ENCODE results near the gene GJB1. TPM values are rescaled to one million over a fixed set of nuclear protein-coding genes. Genes with fewer than 3 reads are reported as not detected.

The GJB1 gene
- total RNA-seq, 1 experiment from 2014 or later, result not detected

GRCh38 chrX:71214604-71215337, 8.3 kb upstream of the GJB1 start:
- no peak for DNase-seq (ENCODE audit: low read depth)

DNA sequence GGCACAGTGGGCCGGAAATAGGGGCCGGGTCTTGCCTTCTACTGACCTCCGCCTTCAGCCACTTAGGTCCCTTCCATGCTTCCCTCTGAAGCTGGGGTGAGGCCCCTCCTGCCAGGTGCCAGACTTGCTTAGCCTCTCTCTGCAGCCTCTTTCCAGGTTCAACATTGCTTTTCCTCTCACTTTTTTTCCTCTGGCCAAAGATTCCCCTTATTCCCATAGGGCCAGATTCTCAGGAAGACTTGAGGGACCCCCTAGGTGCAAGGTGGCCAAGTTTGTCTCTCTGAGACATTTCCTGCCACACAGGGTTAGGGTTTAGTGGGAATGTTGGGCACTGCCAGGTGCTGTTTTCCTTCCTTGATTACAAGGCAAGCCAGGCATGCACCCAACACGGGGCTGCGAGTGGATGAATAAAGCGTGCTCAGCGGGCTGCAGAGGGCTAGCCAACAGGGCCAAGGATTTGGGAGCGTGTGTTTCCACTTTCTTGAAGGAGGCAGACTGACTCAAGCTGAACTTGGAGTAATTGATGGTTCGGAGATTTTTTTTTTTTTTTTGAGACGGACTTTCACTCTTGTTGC, 7.6 kb upstream of the GJB1 start:
- no peak for DNase-seq (ENCODE audit: low read depth)

DNA sequence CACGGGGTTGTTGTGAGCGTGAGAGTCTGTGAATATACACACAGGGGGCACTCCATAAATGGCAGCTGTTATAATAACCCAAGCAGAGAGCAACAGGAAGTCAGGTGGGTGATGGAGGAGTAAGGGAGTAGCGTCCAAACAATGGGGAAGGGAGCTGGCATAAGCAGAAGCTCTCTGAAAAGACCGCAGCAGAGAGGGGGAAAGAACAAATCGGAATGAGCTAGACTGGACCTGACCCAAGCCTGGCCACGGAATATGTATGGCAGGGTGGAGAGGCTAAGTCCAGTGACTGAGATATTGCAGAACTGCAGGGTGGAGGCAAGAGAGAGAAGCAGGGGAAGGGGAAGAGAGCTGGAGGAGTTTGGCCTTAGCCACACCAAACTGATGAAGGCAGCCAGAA, 6.5 kb upstream of the GJB1 start:
- DNase-seq (ENCODE audit: low read depth), result no peak

DNA sequence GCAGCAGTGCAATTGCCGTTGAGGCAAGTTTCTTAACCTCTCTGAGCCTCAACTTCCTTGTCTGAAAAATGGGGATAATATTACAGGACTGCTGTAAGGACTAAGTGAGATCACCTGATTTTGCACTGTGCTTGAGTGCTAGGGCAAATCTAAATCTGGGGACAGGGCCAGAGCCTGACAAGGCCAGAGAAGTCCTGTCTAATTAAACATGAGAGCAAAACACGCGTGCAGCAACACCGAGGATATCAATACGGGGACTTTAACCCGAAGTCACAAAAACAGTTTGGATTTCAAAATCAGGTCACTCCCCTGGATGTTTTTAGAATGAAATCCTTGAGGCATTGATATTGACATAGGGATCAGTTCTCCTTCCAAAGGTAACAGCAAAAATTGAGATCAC, 5.7 kb upstream of the GJB1 start:
- no peak for DNase-seq (ENCODE audit: low read depth)

DNA sequence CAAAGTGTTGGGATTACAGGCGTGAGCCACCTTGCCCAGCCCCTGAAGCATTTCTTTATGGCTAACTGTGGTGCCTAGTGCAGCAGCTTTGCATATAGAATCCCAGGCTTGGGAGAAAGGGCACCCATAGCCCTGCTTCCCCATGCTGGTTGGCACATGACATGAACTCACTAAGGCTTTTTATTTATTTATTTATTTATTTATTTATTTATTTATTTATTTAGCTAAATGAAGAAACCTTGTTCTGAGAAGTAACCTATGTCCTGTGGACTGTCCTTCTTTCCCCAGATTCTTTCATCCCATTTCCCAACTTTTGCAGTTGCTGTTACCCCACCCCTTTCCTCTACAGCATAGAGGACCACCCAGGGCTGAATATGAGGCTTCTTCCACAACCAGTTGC, 1.9 kb upstream of the GJB1 start:
- no peak for DNase-seq (ENCODE audit: low read depth)

DNA sequence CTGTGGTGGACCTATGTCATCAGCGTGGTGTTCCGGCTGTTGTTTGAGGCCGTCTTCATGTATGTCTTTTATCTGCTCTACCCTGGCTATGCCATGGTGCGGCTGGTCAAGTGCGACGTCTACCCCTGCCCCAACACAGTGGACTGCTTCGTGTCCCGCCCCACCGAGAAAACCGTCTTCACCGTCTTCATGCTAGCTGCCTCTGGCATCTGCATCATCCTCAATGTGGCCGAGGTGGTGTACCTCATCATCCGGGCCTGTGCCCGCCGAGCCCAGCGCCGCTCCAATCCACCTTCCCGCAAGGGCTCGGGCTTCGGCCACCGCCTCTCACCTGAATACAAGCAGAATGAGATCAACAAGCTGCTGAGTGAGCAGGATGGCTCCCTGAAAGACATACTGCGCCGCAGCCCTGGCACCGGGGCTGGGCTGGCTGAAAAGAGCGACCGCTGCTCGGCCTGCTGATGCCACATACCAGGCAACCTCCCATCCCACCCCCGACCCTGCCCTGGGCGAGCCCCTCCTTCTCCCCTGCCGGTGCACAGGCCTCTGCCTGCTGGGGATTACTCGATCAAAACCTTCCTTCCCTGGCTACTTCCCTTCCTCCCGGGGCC, 1.2 kb downstream of the GJB1 start:
- DNase-seq (ENCODE audit: low read depth), result no peak

GRCh38 chrX:71225009-71225408, 2.0 kb downstream of the GJB1 start:
- DNase-seq (ENCODE audit: low read depth), result no peak

DNA sequence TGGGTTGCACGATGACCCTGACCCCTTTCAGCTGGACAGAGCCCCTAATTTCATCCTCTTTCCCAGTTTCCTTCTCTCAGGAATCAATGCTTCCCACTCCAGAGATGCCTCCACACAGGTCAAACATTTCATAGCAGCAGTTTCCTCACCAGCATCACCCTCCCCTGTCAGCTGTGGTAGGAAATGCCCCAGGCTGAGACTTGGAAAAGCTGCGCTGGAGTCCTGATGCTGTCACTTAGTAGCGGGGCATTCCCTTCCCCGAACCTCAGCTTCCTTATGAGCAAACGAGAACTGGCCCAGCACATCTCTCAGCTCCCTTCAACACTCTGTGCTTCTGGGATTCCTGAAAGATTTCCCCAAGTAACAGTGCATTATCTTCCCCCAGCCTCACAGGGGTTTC, 2.7 kb downstream of the GJB1 start:
- DNase-seq (ENCODE audit: low read depth), result no peak

GRCh38 chrX:71227370-71228062, 4.5 kb downstream of the GJB1 start:
- DNase-seq (ENCODE audit: low read depth), result no peak

GRCh38 chrX:71228063-71228642, 5.1 kb downstream of the GJB1 start:
- DNase-seq (ENCODE audit: low read depth), result no peak

- no peak for DNase-seq (ENCODE audit: low read depth)
These were observed 12.5 kb downstream of the GJB1 start for GRCh38 chrX:71235482-71235881.

DNA sequence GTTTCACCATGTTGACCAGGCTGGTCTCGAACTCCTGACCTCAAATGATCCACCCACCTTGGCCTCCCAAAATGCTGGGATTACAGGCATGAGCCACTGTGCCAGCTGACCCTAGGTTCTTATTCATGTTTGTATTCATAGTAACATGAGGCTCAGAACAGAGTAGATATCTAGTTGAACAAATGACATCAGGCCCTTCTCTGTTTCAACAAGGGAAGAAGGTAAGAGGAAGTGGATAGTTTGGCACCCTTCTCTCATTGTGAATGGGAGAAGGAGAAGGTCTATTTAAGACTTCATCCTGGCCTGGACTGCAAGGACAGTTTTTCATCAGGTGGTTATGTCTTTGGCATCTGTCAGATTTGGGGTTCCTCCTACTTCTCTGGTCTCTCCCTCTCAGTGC, 13.8 kb downstream of the GJB1 start:
- DNase-seq (ENCODE audit: low read depth), result no peak

DNA sequence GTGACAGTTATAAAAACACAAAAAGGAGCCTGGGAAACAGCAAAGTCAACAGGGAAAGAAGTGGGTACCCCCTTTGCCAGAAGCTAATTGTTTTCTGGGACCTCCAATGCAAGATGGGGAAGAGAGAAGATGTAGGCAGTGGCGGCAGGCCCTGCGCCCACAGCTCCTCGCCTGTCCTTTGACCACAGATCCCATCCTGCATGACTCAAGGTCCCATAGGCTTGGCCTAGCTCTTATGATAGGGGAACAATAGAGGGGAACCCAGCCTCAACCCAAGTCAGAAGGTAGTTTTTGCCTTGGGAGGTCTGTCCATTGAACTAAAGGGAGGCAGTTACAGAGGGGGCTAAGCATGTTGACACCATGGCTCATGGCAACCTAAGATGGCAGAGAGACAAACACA, 16.8 kb downstream of the GJB1 start:
- DNase-seq (ENCODE audit: low read depth), result no peak

DNA sequence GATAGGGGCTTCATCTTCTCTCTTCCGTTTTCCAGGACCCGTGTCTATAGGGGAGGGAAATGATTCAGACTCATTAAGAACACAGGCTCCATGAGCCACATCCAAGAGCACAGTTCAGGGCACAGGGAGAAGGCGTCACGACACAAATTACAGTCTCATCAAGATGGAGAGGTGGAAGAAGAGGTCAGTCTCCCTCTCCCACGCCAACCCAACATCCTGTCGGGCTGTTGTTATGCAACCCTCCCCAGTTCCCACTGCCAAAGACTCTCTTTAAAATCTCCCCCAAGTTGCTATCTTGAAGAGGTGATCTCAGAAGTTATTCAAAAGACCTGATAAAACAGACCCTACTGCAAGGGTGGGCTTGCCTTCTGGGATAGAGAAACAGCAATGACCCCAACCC, 18.3 kb downstream of the GJB1 start:
- DNase-seq (ENCODE audit: low read depth), result no peak

GRCh38 chrX:71244359-71245128, 21.5 kb downstream of the GJB1 start:
- no peak for DNase-seq (ENCODE audit: low read depth)

DNA sequence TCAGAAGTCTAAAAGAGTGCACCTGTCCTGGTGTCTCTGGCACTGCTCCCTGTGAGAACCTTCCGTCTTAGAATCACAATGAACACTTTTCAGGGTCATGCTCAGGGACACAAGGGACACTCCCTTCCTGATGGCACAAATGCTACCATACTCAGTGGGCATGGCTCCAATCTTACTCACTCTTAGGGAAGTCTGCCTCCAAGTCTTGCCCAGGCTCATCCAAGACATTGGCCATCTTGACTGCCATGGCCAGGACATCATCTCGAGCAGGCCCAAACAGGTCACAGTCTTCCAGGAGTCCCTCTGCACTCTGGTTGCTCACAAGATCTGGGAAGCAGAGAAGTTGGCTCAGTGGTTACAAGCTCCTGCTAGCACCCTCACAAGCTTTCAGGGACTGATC, 22.1 kb downstream of the GJB1 start:
- DNase-seq (ENCODE audit: low read depth), result no peak

DNA sequence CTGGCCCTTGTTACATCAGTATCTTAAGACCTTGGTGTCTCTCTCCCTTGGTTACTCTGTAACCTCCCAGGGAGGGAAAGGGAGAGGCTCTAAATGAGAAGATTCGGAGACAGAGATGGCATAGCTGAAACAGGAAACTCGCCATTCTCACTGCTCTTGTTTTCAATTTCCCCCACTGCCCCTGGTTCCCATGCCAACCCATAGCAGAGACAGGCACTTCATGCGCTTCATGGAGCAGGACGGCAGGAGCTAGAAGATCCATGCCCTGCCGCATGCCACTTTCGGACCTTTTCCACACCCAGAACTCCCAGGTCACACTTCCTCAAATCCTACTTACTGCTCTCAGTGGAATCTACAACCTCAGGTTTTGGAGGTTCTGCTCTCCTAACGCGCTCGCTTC, 27.8 kb downstream of the GJB1 start:
- no peak for DNase-seq (ENCODE audit: low read depth)

DNA sequence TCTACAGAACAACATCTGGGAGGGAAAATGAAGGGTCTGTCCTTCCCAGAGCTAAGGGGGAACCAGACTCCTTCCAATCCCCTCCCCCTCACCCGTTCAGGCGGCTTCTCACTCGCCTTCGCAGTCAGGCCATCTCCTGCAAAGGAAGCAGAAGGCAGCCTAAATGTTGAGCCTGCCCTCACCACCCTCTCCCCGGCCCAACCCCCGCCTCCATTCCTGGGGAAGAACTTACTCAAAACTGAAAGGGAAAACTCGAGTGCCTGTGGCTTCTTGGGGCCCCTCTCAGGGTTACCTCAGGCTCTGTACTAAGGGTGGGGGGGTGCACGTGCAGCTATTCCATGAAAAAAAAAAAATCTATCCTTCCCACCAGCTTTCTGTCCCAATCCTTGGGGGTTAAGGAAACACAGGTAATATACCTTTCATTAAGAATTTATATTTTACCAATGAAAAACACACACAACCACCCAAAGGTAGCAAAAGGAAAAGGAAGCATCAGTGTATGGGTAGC, 28.5 kb downstream of the GJB1 start:
- DNase-seq (ENCODE audit: low read depth), result no peak

DNA sequence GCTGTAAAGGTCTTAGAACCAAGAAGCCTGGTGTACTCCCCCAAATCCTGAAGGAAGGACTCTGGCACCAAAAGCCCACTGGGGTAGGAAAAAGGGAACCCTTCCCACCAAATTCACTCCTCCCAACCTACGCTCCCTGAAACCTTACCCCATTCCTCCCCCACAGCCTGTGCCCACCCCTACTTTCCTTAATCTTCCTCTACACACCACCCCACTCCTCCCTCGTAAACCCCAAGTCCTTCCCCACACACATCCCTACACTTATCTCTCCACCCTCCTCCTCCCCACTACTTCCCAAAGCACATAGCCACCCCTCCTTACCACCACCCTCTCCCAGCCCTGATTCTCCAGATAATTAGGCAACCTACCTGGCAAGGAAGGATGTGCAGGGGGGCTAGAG, 29.2 kb downstream of the GJB1 start:
- no peak for DNase-seq (ENCODE audit: low read depth)

DNA sequence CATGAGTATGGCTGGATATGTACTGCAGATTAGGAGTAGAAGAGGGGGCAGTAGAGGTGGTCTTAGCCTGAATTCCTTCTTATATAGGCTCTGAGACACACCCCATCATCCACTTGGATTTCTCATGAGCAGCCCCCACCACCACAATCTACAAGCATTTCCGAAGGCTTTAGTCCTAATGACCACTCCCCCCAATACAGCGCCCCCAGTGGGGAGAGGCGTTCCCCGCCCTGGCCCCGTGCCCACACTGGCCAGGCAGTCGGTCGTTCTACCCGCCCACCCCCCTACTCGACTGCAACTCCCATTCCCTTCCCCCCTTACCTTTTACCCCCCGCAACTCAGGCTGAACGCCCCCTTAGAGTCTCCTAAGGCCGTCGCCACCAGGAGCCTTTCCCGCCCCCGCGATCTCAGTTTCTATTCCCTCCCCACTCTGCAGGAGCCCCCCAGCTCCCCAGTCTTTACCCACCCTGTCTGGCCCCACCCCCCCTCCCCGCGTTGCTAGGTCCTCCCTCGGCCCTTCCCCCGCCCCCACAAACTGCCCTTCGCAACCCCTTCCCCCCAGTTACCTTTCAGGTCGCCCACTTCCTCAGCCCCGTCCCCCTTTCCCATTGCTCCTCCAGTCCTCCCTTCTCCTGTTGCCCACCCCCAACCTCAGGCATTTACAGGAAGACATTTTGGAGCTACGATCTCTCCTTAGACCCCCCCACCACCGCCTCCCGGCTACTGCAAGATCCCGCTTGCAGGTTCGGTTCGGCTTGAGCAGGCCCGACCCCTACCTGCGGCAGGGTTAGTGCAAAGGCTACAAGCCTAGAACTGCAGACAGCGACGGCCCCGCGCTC, 30.4 kb downstream of the GJB1 start:
- peak; percentile 56 for DNase-seq (ENCODE audit: low read depth)

Measured in M059J (cell line).